ENCODE measurements around the gene CHST8. TPM values are rescaled to one million over a fixed set of nuclear protein-coding genes. Genes with fewer than 3 reads are reported as not detected.

CHST8 gene
- total RNA-seq, 1 donor from 2014 or later: 3.0 TPM

DNA sequence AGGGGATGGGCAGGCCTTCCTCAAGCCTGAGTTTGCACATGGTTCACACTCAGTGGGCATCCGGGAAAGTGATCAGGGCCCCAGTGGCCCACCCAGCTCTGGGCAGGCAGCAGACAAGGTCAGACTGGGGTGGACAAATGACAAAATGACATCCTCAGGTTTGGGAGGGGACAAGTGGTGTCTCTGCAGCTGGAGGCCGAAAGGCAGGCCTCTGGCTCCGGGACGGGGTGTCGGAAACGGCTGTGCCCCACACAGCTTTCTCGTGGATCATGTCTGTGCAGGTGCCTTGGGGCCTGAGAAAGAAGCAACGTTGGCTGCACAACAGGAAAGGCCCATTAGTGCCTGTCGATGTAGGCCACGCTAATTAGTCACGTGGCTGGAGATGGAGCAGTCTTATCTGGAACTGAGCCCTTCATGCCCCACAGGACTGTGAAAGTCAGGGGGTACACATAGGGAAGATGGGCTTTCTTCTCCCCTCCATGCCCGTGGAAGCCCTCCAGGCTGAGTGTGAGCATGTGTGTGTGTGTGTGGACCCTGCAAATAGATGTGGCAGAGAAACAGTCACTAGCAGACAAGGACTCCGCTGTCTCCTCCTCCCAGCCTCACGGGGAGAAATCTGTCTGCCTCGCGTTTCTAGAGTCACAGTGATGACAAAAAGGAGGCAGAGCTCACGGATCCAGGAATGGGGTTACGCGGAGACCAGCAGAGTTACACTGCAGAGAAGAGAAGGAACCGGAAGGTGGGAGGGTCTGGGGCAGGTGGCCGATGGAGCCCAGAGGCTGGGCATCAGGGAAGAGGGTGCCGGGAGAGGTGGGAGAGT, 44.2 kb downstream of the CHST8 start:
- H3K27ac Mint-ChIP-seq: no peak overlapping the region

GRCh38 chr19:33667141-33667650, 45.4 kb downstream of the CHST8 start:
- no peak for DNase-seq (ENCODE audit: low spot score, unreplicated experiment)
- H3K27me3 Mint-ChIP-seq: peaks cover 4% of the 10 kb centered on the region
- H3K27ac Mint-ChIP-seq: no peak overlapping the region
- H3K9me3 Mint-ChIP-seq (ENCODE audit: low read depth): no peaks in the 10 kb centered on the region
- H3K4me3 Mint-ChIP-seq (ENCODE audit: low read depth): no peak overlapping the region
- TF ChIP-seq, protein P1, sequence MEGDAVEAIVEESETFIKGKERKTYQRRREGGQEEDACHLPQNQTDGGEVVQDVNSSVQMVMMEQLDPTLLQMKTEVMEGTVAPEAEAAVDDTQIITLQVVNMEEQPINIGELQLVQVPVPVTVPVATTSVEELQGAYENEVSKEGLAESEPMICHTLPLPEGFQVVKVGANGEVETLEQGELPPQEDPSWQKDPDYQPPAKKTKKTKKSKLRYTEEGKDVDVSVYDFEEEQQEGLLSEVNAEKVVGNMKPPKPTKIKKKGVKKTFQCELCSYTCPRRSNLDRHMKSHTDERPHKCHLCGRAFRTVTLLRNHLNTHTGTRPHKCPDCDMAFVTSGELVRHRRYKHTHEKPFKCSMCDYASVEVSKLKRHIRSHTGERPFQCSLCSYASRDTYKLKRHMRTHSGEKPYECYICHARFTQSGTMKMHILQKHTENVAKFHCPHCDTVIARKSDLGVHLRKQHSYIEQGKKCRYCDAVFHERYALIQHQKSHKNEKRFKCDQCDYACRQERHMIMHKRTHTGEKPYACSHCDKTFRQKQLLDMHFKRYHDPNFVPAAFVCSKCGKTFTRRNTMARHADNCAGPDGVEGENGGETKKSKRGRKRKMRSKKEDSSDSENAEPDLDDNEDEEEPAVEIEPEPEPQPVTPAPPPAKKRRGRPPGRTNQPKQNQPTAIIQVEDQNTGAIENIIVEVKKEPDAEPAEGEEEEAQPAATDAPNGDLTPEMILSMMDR (IDR thresholded peaks at IDR 0.05; ENCODE audit: unreplicated experiment): no peak
- H3K4me1 Mint-ChIP-seq (ENCODE audit: low read depth): no peaks in the 10 kb centered on the region
- H3K36me3 Mint-ChIP-seq (ENCODE audit: insufficient read depth): no peaks in the 10 kb centered on the region

More for the DNA sequence above, 44.2 kb downstream of the CHST8 start:
- H3K9me3 Mint-ChIP-seq (ENCODE audit: low read depth): no peaks in the 10 kb centered on the region
- no peaks in the 10 kb centered on the region for H3K4me1 Mint-ChIP-seq (ENCODE audit: low read depth)
- no peak overlapping the region for H3K4me3 Mint-ChIP-seq (ENCODE audit: low read depth)
- no peaks in the 10 kb centered on the region for H3K36me3 Mint-ChIP-seq (ENCODE audit: insufficient read depth)
- TF ChIP-seq, protein P1 (IDR thresholded peaks at IDR 0.05; ENCODE audit: unreplicated experiment): no peak
- H3K27me3 Mint-ChIP-seq: peaks cover 4% of the 10 kb centered on the region
- DNase-seq (ENCODE audit: low spot score, unreplicated experiment): no peak

DNA sequence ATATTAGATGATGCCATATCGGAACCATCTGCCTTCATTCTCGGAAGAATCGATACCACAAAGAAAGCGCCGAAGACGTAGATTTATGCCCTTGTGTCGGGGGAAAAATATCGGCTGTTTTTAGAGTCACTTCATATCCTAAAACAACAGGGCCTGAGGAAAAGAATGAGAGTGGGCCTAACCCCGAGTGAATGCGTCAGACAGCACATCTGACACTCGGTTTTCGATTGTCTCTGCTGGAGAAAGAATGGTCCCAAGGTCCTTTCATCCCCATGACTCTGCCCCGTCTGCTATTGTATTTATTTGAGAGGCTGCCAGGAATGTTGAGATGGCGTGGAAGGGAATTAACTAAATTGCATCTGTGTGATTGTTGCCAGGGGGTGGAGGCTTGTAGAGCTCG, 46.1 kb downstream of the CHST8 start:
- H3K36me3 Mint-ChIP-seq (ENCODE audit: insufficient read depth): no peaks in the 10 kb centered on the region
- H3K9me3 Mint-ChIP-seq (ENCODE audit: low read depth): no peaks in the 10 kb centered on the region
- H3K4me1 Mint-ChIP-seq (ENCODE audit: low read depth): no peaks in the 10 kb centered on the region
- H3K4me3 Mint-ChIP-seq (ENCODE audit: low read depth): no peak overlapping the region
- TF ChIP-seq, protein P1 (IDR thresholded peaks at IDR 0.05; ENCODE audit: unreplicated experiment): no peak
- peaks cover 8% of the 10 kb centered on the region for H3K27me3 Mint-ChIP-seq
- no peak for DNase-seq (ENCODE audit: low spot score, unreplicated experiment)
- H3K27ac Mint-ChIP-seq: no peak overlapping the region

DNA sequence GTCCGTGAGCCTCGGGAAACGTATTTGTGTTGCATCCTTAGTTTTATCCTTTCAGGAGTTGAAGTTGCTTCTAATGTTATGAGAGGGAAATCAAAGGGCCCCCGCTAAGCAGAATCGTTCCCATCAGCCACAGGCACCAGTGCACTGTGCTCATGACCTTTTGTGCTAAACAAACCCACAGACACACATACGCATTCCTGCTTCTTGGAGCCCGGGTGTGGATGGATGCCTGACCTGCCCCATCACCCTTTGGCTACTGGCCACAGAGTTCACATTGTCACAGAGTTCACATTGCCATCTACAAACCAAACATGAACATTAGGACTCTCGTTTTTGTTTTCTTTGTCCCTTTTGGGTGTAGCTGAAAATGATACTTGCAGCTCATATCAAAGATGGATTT, 47.2 kb downstream of the CHST8 start:
- no peaks in the 10 kb centered on the region for H3K9me3 Mint-ChIP-seq (ENCODE audit: low read depth)
- TF ChIP-seq, protein P1 (IDR thresholded peaks at IDR 0.05; ENCODE audit: unreplicated experiment): no peak
- peaks cover 8% of the 10 kb centered on the region for H3K27me3 Mint-ChIP-seq
- DNase-seq (ENCODE audit: low spot score, unreplicated experiment): no peak
- no peaks in the 10 kb centered on the region for H3K36me3 Mint-ChIP-seq (ENCODE audit: insufficient read depth)
- no peak overlapping the region for H3K4me3 Mint-ChIP-seq (ENCODE audit: low read depth)
- no peak overlapping the region for H3K27ac Mint-ChIP-seq
- no peaks in the 10 kb centered on the region for H3K4me1 Mint-ChIP-seq (ENCODE audit: low read depth)

DNA sequence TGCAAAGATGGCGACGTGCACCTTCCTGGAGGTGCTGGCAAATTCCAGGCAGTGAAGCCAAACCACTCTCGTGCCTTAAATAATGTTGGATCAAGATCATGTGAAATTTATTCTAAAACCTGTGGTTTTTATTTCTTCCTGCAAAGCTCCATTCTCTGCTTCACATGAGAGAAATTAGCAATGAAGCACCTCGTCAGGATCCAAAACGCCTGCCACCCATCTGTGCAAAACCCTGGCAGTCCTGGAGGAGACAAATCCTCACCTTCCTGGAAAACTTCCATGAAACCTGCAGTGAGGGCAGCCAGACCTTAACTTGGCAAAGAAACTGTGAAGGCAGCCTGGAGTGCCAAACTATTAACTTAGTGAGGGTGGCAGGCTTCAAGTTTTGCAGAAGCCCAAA, 47.6 kb downstream of the CHST8 start:
- H3K27ac Mint-ChIP-seq: no peak overlapping the region
- DNase-seq (ENCODE audit: low spot score, unreplicated experiment): no peak
- TF ChIP-seq, protein P1 (IDR thresholded peaks at IDR 0.05; ENCODE audit: unreplicated experiment): no peak
- no peaks in the 10 kb centered on the region for H3K4me1 Mint-ChIP-seq (ENCODE audit: low read depth)
- H3K4me3 Mint-ChIP-seq (ENCODE audit: low read depth): no peak overlapping the region
- peaks cover 8% of the 10 kb centered on the region for H3K27me3 Mint-ChIP-seq
- H3K36me3 Mint-ChIP-seq (ENCODE audit: insufficient read depth): no peaks in the 10 kb centered on the region
- no peaks in the 10 kb centered on the region for H3K9me3 Mint-ChIP-seq (ENCODE audit: low read depth)
